Small intestine (tissue), 7 donors: ENCODE data around the gene HBB. TPM values are rescaled to one million over a fixed set of nuclear protein-coding genes. Genes with fewer than 3 reads are reported as not detected.

Source experiments
- DNase-seq, 2 donors: peaks; one replicate each; pipeline versions ENCODE4 v3.0.0 to v3.0.0-alpha.2; 2013
- FAIRE-seq: peaks from 2 replicates; lab custom pipeline; 2012; peaks lifted over from hg19 to GRCh38; lab: Jason Lieb, UNC
- H3K27ac ChIP-seq, 3 donors: one replicate each; pipeline ENCODE4 v1.5.1; 2013; ENCODE audit warnings: low read length in 2 of 3, mild to moderate bottlenecking in 2 of 3, control low read depth in 1 of 3, inconsistent platforms in 1 of 3, low read depth in 1 of 3, moderate library complexity in 1 of 3
- H3K27me3 ChIP-seq, 3 donors: one replicate each; pipeline ENCODE4 v1.6.1; 2013; ENCODE audit warnings: low read length in 3 of 3, inconsistent platforms in 1 of 3; ENCODE audit not compliant: control insufficient read depth in 3 of 3, insufficient read depth in 3 of 3
- H3K36me3 ChIP-seq, 3 donors: one replicate each; pipeline ENCODE4 v1.6.1; 2013; ENCODE audit warnings: low read length in 3 of 3, inconsistent platforms in 1 of 3, low read depth in 1 of 3, mild to moderate bottlenecking in 1 of 3, moderate library complexity in 1 of 3; ENCODE audit not compliant: control insufficient read depth in 3 of 3, insufficient read depth in 2 of 3
- H3K4me1 ChIP-seq, 3 donors: one replicate each; pipeline ENCODE4 v1.6.1; 2013; ENCODE audit warnings: low read length in 2 of 3, inconsistent platforms in 1 of 3, low read depth in 1 of 3, mild to moderate bottlenecking in 1 of 3, moderate library complexity in 1 of 3; ENCODE audit not compliant: control insufficient read depth in 3 of 3, insufficient read depth in 2 of 3
- H3K4me3 ChIP-seq, 3 donors: one replicate each; pipeline ENCODE4 v1.5.1; 2013; ENCODE audit warnings: low read length in 3 of 3, control low read depth in 1 of 3, inconsistent platforms in 1 of 3, low read depth in 1 of 3, mild to moderate bottlenecking in 1 of 3, moderate library complexity in 1 of 3
- H3K9me3 ChIP-seq, 2 donors: one replicate each; pipeline ENCODE4 v1.6.1; 2013; ENCODE audit warnings: low read depth in 1 of 2, low read length in 1 of 2; ENCODE audit not compliant: control insufficient read depth in 2 of 2, insufficient read depth in 1 of 2
- WGBS, 3 donors: extraction: QIAGEN DNeasy Blood & Tissue Kit; methylation state at CpG; one replicate each; pipeline ENCODE4 v1.1.7; 2013; 5-methylcytosine and 5-hydroxymethylcytosine counted together
- polyA plus RNA-seq, 4 donors: library from polyadenylated mRNA; stranded (reverse) in 3 of 4; unstranded in 1 of 4; fragments of 200-250 nt in 3 of 4; fragments of 120-200 nt in 1 of 4; gene quantifications; one replicate each; pipeline versions ENCODE4 v1.2.1 to v1.2.3, GENCODE V29; 2013
- donor health status: healthy with polysubstance abuse.
- donor health status: control.
- donor health status: control.
- donor health status: Bipolar disorder and iron deficiency.
- donor health status: healthy.

The HBB gene
- polyA plus RNA-seq, 4 donors, result 7.4 to 61.4 (median 13.2) TPM

- H3K9me3 ChIP-seq, result no peaks in the 10 kb centered on the region
- H3K27me3 ChIP-seq, result peaks cover 0 to 1% (median 0%) of the 10 kb centered on the region in 3 donors
- DNase-seq, result no peak
- no peak overlapping the region for H3K27ac ChIP-seq
- H3K4me3 ChIP-seq, result no peak overlapping the region
- 81 to 90% (median 81%) methylated on average over 1 of the region's 1 CpG for WGBS, 3 donors
- no peak for FAIRE-seq
- H3K36me3 ChIP-seq, result no peaks in the 10 kb centered on the region
- no peaks in the 10 kb centered on the region for H3K4me1 ChIP-seq
These were observed 2.5 kb upstream of the HBB start for GRCh38 chr11:5229356-5229755.

GRCh38 chr11:5228124-5228523 lies 1.3 kb upstream of the HBB start:
- peaks cover 0 to 1% (median 0%) of the 10 kb centered on the region in 3 donors for H3K27me3 ChIP-seq
- H3K36me3 ChIP-seq, result no peaks in the 10 kb centered on the region
- H3K4me1 ChIP-seq, result no peaks in the 10 kb centered on the region
- H3K4me3 ChIP-seq, result no peak overlapping the region
- H3K9me3 ChIP-seq, result no peaks in the 10 kb centered on the region
- no peak overlapping the region for H3K27ac ChIP-seq
- WGBS, 3 donors, result 69 to 75% (median 73%) methylated on average over 5 of the region's 5 CpGs
- DNase-seq (no peak), FAIRE-seq (no peak)

GRCh38 chr11:5227681-5228080 lies 810 bp upstream of the HBB start:
- no peak overlapping the region for H3K4me3 ChIP-seq
- H3K27me3 ChIP-seq, result peaks cover 0 to 1% (median 0%) of the 10 kb centered on the region in 3 donors
- no peak overlapping the region for H3K27ac ChIP-seq
- H3K9me3 ChIP-seq, result no peaks in the 10 kb centered on the region
- no peak for FAIRE-seq
- H3K4me1 ChIP-seq, result no peaks in the 10 kb centered on the region
- H3K36me3 ChIP-seq, result no peaks in the 10 kb centered on the region
- 21 to 44% (median 27%) methylated on average over 1 of the region's 1 CpG for WGBS, 3 donors
- DNase-seq, result no peak

- Histone ChIP-seq H3K36me3 (no peaks in the 10 kb centered on the region), H3K4me3 (no peak overlapping the region), H3K27me3 (peaks cover 0 to 1% (median 0%) of the 10 kb centered on the region in 3 donors), H3K9me3 (no peaks in the 10 kb centered on the region), H3K27ac (no peak overlapping the region), H3K4me1 (no peaks in the 10 kb centered on the region)
- FAIRE-seq (no peak), DNase-seq (no peak)
- 36 to 53% (median 50%) methylated on average over 2 of the region's 2 CpGs for WGBS, 3 donors
These were observed 1.4 kb downstream of the HBB start for GRCh38 chr11:5225480-5225871.

- Histone ChIP-seq H3K36me3 (no peaks in the 10 kb centered on the region), H3K9me3 (no peaks in the 10 kb centered on the region), H3K27me3 (peaks cover 0 to 1% (median 0%) of the 10 kb centered on the region in 3 donors), H3K4me3 (no peak overlapping the region), H3K27ac (no peak overlapping the region), H3K4me1 (no peaks in the 10 kb centered on the region)
- WGBS, 3 donors, result 71 to 85% (median 72%) methylated on average over 6 of the region's 6 CpGs
- DNase-seq (no peak), FAIRE-seq (no peak)
These were observed 2.1 kb downstream of the HBB start for GRCh38 chr11:5224538-5225479.

GRCh38 chr11:5223686-5224085 lies 3.2 kb downstream of the HBB start:
- DNase-seq (no peak), FAIRE-seq (no peak)
- H3K27me3 ChIP-seq, result peaks cover 0 to 1% (median 0%) of the 10 kb centered on the region in 3 donors
- no peak overlapping the region for H3K27ac ChIP-seq
- H3K36me3 ChIP-seq, result no peaks in the 10 kb centered on the region
- H3K4me1 ChIP-seq, result no peaks in the 10 kb centered on the region
- no peak overlapping the region for H3K4me3 ChIP-seq
- H3K9me3 ChIP-seq, result no peaks in the 10 kb centered on the region
- WGBS, 3 donors, result 63 to 71% (median 70%) methylated on average over 1 of the region's 1 CpG

- peaks cover 0 to 1% (median 0%) of the 10 kb centered on the region in 3 donors for H3K27me3 ChIP-seq
These were observed 3.7 kb downstream of the HBB start for GRCh38 chr11:5223146-5223545.

GRCh38 chr11:5210376-5210885 lies 16.4 kb downstream of the HBB start:
- Histone ChIP-seq H3K9me3 (no peaks in the 10 kb centered on the region), H3K4me3 (no peak overlapping the region), H3K36me3 (no peaks in the 10 kb centered on the region), H3K27ac (no peak overlapping the region), H3K27me3 (no peaks in the 10 kb centered on the region), H3K4me1 (no peaks in the 10 kb centered on the region)
- FAIRE-seq (no peak), DNase-seq (no peak)
- 49 to 58% (median 50%) methylated on average over 7 of the region's 7 CpGs for WGBS, 3 donors

More at GRCh38 chr11:5223146-5223545, 3.7 kb downstream of the HBB start:
- FAIRE-seq (no peak), DNase-seq (no peak)
- Histone ChIP-seq H3K36me3 (no peaks in the 10 kb centered on the region), H3K9me3 (no peaks in the 10 kb centered on the region), H3K4me3 (no peak overlapping the region), H3K27ac (no peak overlapping the region), H3K4me1 (no peaks in the 10 kb centered on the region)
- whole genome bisulfite sequencing, 3 donors, result 83 to 93% (median 85%) methylated on average over 6 of the region's 6 CpGs
